Progenitor cell of endocrine pancreas (in vitro differentiated cells): Measurements from ENCODE around the gene ABLIM1. TPM values are rescaled to one million over a fixed set of nuclear protein-coding genes. Genes with fewer than 3 reads are reported as not detected.

Experiments used
- DNase-seq: peaks from one replicate; pipeline ENCODE4 v3.0.0; 2021; ENCODE audit warnings: low spot score; ENCODE audit not compliant: unreplicated experiment
- H3K27ac Mint-ChIP-seq: 2 replicates; pipeline ENCODE4 v1.8.0; 2021; ENCODE audit warnings: mild to moderate bottlenecking, moderate library complexity, mixed read lengths
- H3K27me3 Mint-ChIP-seq: 2 replicates; pipeline ENCODE4 v1.8.0; 2021; ENCODE audit warnings: mixed read lengths
- H3K36me3 Mint-ChIP-seq: 2 replicates; pipeline ENCODE4 v1.8.0; 2022; ENCODE audit warnings: mixed read lengths; ENCODE audit not compliant: insufficient read depth
- H3K4me1 Mint-ChIP-seq: 2 replicates; pipeline ENCODE4 v1.8.0; 2021; ENCODE audit warnings: low read depth, mixed read lengths
- H3K4me3 Mint-ChIP-seq: 2 replicates; pipeline ENCODE4 v1.8.0; 2021; ENCODE audit warnings: low read depth, mild to moderate bottlenecking, moderate library complexity, mixed read lengths
- H3K9me3 Mint-ChIP-seq: 2 replicates; pipeline ENCODE4 v1.8.0; 2021; ENCODE audit warnings: low read depth, mixed read lengths
- total RNA-seq: library from RNA; stranded (reverse); gene quantifications from 2 replicates; pipeline ENCODE4 v1.2.1, GENCODE V29; 2021
- TF ChIP-seq, protein P1 (sequence below): fragments of 200-600 bp; sonication (generic); IDR thresholded peaks from one replicate; pipeline ENCODE4 v1.5.0; 2021; ENCODE audit warnings: antibody characterized with exemption, mild to moderate bottlenecking; ENCODE audit not compliant: unreplicated experiment

Gene ABLIM1
- total RNA-seq, 1 donor from 2014 or later = 59.1 TPM

DNA sequence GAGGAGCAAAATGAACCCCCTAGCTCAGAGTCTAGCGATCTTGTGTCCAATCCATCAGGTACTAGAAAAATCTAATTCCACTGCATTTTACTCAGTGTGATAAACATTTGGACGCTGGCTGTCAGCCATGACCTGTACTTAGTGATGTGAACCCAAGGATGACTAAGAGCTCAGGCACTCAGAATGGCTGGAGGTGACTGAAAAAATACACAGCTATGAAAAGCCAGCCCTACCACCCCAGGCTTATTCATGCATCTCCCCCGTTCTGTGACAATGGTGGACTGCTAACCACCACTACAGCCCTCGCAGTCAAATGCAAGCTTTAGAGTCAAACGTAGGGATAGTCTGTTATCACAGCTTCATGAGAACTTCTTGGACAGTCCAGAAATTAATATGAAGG is 268.6 kb downstream of the ABLIM1 start:
- Mint-ChIP-seq H3K27ac (no peak overlapping the region), H3K9me3 (no peaks in the 10 kb centered on the region), H3K27me3 (peaks cover 23% of the 10 kb centered on the region), H3K4me1 (no peaks in the 10 kb centered on the region), H3K4me3 (no peak overlapping the region), H3K36me3 (no peaks in the 10 kb centered on the region)
- TF ChIP-seq, protein P1, sequence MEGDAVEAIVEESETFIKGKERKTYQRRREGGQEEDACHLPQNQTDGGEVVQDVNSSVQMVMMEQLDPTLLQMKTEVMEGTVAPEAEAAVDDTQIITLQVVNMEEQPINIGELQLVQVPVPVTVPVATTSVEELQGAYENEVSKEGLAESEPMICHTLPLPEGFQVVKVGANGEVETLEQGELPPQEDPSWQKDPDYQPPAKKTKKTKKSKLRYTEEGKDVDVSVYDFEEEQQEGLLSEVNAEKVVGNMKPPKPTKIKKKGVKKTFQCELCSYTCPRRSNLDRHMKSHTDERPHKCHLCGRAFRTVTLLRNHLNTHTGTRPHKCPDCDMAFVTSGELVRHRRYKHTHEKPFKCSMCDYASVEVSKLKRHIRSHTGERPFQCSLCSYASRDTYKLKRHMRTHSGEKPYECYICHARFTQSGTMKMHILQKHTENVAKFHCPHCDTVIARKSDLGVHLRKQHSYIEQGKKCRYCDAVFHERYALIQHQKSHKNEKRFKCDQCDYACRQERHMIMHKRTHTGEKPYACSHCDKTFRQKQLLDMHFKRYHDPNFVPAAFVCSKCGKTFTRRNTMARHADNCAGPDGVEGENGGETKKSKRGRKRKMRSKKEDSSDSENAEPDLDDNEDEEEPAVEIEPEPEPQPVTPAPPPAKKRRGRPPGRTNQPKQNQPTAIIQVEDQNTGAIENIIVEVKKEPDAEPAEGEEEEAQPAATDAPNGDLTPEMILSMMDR = no peak
- DNase-seq = no peak

DNA sequence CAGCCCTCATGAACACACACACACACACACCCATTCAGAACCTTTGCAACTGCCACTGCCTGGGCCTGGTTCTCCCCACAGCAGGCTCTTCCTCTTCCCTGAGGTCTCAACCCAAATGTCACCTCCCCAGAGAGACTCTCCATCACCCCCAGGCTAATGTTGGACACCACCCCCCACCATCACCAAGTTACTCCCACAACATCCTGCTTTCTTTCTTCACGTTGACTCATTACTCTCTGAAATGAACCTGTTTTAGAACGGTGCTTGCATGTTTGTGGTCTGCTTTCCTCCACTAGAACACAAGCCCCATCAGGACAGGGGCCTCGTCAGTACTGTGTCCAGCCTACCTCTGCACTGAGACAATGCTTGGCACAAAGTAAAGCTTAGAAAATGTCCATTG is 269.8 kb downstream of the ABLIM1 start:
- Mint-ChIP-seq H3K9me3 (no peaks in the 10 kb centered on the region), H3K27me3 (peaks cover 14% of the 10 kb centered on the region), H3K4me3 (no peak overlapping the region), H3K27ac (no peak overlapping the region), H3K4me1 (no peaks in the 10 kb centered on the region), H3K36me3 (no peaks in the 10 kb centered on the region)
- no peak for DNase-seq
- TF ChIP-seq, protein P1 = no peak

DNA sequence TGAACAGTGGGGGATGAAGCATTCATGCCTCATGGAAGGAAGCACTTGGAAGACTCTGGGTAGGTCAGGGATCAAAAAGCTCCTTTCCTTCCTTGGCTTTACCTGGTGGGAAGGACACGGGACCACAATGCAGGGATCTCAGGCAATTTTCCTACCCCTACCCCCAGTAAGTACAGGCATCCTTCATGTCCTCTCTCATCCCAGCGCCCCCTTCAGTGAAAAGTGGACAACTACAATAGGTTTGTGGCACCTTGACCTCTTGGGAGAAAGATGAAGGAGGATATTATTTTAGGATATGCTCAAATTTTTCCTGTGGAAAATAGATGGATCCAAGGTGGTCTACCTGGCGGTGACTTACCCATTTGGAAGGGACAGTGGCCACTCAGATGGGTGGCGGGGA is 270.3 kb downstream of the ABLIM1 start:
- Mint-ChIP-seq H3K27ac (no peak overlapping the region), H3K36me3 (no peaks in the 10 kb centered on the region), H3K4me1 (no peaks in the 10 kb centered on the region), H3K9me3 (no peaks in the 10 kb centered on the region), H3K4me3 (no peak overlapping the region), H3K27me3 (peaks cover 15% of the 10 kb centered on the region)
- DNase-seq = no peak
- TF ChIP-seq, protein P1 = no peak

DNA sequence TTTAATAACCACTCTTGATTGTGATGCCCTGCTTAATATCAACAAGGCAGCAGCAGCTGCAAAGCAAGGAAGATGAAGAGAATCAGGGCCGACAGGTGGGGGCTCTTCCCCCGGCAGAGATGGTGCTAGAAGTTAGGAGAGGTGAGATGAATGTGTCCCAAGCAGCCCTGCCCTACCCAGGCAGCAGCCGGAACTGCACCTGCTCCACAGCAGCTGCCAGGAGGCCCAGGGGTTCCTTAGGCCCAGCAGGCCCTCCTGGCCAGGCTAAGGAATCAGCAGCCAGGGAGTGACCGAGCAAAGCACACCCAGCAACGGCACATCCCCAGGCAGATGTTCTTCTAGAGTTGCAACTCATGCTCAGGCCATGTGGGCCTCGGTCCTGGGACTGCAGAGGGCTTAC is 271.6 kb downstream of the ABLIM1 start:
- Mint-ChIP-seq H3K27ac (no peak overlapping the region), H3K4me1 (no peaks in the 10 kb centered on the region), H3K27me3 (peaks cover 23% of the 10 kb centered on the region), H3K4me3 (no peak overlapping the region), H3K9me3 (no peaks in the 10 kb centered on the region), H3K36me3 (no peaks in the 10 kb centered on the region)
- TF ChIP-seq, protein P1 = peak; percentile 25
- no peak for DNase-seq

DNA sequence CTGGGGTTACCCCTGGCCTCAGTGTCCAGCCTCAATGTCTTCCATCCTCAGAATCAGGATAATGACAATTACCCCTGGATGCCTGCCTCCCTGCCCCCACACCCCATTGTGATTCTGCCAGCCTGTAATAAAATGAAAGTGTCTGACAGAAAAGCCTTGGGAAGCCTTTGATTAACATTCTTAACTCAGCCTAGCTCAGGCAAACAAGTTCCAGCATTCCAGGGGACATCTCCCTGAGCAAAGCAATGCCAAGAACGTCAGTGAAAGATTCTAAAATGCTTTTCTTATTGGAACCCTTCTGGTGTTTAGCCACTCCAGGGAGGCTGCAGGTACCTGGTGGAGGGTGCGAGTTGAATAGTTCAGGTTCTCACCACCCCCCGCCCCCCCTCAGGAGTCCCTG is 272.5 kb downstream of the ABLIM1 start:
- Mint-ChIP-seq H3K4me3 (no peak overlapping the region), H3K9me3 (no peaks in the 10 kb centered on the region), H3K27ac (no peak overlapping the region), H3K4me1 (no peaks in the 10 kb centered on the region), H3K27me3 (peaks cover 23% of the 10 kb centered on the region), H3K36me3 (no peaks in the 10 kb centered on the region)
- TF ChIP-seq, protein P1 = no peak
- DNase-seq = no peak
